ENCODE measurements around the gene CPA2. TPM values are rescaled to one million over a fixed set of nuclear protein-coding genes. Genes with fewer than 3 reads are reported as not detected.

Gene CPA2
- total and polyA plus RNA-seq, 3 donors from 2014 or later, result 1.1 to 2.4 (median 1.4) TPM

DNA sequence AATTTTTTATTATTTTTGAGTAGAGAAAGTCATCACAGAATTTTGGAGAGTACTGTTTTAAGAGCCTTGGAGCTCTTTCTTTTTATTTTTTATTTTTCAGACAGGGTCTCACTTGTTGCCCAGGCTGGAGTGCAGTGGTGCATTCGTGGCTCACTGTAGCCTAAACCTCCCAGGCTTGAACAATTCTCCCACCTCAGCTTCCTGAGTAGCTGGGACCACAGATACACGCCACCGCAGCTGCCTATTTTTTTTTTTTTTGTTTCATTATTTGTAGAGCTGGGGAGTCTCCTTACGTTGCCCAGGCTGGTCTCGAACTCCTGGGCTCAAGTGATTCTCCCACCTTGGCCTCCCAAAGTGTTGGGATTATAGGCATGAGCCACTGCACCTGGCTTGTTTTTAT, 36.9 kb downstream of the CPA2 start:
- no peak overlapping the region for H3K27ac ChIP-seq
- H3K27me3 ChIP-seq, result no peaks in the 10 kb centered on the region
- intact Hi-C loops (cut with DNase I; ENCODE audit: low total_unique reads), result no loop called here
- no peak overlapping the region for H3K4me3 ChIP-seq
- TF ChIP-seq, protein P1, sequence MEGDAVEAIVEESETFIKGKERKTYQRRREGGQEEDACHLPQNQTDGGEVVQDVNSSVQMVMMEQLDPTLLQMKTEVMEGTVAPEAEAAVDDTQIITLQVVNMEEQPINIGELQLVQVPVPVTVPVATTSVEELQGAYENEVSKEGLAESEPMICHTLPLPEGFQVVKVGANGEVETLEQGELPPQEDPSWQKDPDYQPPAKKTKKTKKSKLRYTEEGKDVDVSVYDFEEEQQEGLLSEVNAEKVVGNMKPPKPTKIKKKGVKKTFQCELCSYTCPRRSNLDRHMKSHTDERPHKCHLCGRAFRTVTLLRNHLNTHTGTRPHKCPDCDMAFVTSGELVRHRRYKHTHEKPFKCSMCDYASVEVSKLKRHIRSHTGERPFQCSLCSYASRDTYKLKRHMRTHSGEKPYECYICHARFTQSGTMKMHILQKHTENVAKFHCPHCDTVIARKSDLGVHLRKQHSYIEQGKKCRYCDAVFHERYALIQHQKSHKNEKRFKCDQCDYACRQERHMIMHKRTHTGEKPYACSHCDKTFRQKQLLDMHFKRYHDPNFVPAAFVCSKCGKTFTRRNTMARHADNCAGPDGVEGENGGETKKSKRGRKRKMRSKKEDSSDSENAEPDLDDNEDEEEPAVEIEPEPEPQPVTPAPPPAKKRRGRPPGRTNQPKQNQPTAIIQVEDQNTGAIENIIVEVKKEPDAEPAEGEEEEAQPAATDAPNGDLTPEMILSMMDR (IDR thresholded peaks at IDR 0.05), result no peak
- TF ChIP-seq POLR2A (IDR thresholded peaks at IDR 0.05), result no peak
- WGBS, 2 donors, result 74 to 86% methylated on average over 5 of the region's 5 CpGs
- H3K36me3 ChIP-seq (ENCODE audit: low read depth, missing control alignments), result no peaks in the 10 kb centered on the region
- H3K4me1 ChIP-seq, result no peaks in the 10 kb centered on the region
- no peaks in the 10 kb centered on the region for H3K9me3 ChIP-seq
- DNase-seq, result no peak

DNA sequence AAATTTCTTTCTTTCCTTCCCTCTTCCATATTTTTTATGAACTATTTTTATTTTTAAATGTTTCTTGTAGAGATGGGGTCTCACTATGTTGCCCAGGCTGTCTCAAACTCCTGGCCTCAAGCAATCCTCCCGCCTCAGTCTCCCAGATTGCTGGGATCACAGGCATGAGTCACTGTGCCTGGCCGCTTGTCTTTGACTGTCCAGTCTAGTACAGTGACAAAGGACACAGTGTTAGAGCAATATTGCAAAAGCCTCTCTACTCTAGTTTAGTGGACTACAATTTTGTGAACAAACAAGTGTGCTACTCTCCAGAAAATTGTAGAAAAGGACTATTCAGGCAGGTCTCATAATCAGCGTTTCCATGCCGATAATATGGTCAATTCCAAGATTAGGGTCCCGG, 37.3 kb downstream of the CPA2 start:
- Histone ChIP-seq H3K27ac (no peak overlapping the region), H3K36me3 (ENCODE audit: low read depth, missing control alignments) (no peaks in the 10 kb centered on the region), H3K27me3 (no peaks in the 10 kb centered on the region), H3K9me3 (no peaks in the 10 kb centered on the region), H3K4me3 (no peak overlapping the region), H3K4me1 (no peaks in the 10 kb centered on the region)
- WGBS, 2 donors, result 92 to 98% methylated on average over 5 of the region's 5 CpGs
- intact Hi-C loops (cut with DNase I; ENCODE audit: low total_unique reads), result no loop called here
- DNase-seq, result no peak
- TF ChIP-seq, protein P1 (IDR thresholded peaks at IDR 0.05), result no peak
- no peak for TF ChIP-seq POLR2A (IDR thresholded peaks at IDR 0.05)

DNA sequence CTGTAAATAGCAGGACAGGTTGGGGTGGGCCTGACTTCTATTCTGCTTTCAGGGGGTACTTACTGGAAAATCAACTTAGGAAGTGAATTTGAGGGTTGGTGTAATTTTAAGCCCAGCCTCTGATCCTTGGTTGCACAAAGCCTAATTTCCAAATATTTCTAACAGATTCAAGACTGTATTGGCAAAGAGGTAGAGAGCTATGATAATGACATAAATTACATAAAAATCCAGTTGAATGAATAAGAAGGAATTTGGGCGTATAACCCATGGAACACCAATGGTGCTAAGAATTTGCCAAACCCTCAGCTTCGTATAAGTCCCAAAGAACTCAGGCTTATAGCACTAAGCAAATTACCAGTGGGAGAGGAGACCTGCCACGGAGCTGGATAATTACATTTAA, 38.2 kb downstream of the CPA2 start:
- TF ChIP-seq POLR2A (IDR thresholded peaks at IDR 0.05), result no peak
- TF ChIP-seq, protein P1 (IDR thresholded peaks at IDR 0.05), result no peak
- intact Hi-C loops (cut with DNase I; ENCODE audit: low total_unique reads), result no loop called here
- Histone ChIP-seq H3K4me3 (no peak overlapping the region), H3K36me3 (ENCODE audit: low read depth, missing control alignments) (no peaks in the 10 kb centered on the region), H3K27ac (no peak overlapping the region), H3K27me3 (no peaks in the 10 kb centered on the region), H3K9me3 (no peaks in the 10 kb centered on the region), H3K4me1 (no peaks in the 10 kb centered on the region)
- 88 to 90% methylated on average over 3 of the region's 3 CpGs for WGBS, 2 donors
- no peak for DNase-seq

DNA sequence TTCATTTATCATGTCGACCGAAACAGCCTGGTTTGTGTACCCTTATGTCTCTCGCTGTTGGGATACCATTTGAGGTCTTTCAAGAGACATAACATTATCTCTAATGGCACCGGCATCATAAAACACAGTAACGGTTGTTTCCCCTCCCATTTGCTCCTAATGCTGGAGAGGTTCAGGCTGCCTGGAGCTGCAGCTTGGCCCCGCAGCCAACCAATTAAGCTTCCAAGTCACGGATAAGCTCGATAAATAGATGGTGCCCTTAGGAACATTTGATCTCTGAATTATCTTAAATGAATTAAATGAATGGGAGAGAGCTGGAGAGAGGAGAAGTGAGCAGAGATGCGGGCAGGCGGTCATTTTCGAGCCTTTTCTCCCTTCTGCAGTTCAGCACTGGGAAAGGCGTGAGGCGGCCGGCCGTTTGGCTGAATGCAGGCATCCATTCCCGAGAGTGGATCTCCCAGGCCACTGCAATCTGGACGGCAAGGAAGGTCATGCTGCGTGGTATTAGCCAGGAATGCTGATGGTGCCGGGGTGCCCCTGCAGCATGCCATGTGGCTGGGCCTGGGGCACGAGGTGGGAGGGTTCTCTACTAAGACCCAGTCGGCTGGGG, 38.9 kb downstream of the CPA2 start:
- no peak for TF ChIP-seq POLR2A (IDR thresholded peaks at IDR 0.05)
- TF ChIP-seq, protein P1 (IDR thresholded peaks at IDR 0.05), result no peak
- WGBS, 2 donors, result 71 to 76% methylated on average over 21 of the region's 21 CpGs
- no peaks in the 10 kb centered on the region for H3K9me3 ChIP-seq
- H3K4me1 ChIP-seq, result no peaks in the 10 kb centered on the region
- H3K27me3 ChIP-seq, result no peaks in the 10 kb centered on the region
- H3K27ac ChIP-seq, result no peak overlapping the region
- DNase-seq, result no peak
- intact Hi-C loops (cut with DNase I; ENCODE audit: low total_unique reads), result no loop called here
- no peak overlapping the region for H3K4me3 ChIP-seq
- no peaks in the 10 kb centered on the region for H3K36me3 ChIP-seq (ENCODE audit: low read depth, missing control alignments)

DNA sequence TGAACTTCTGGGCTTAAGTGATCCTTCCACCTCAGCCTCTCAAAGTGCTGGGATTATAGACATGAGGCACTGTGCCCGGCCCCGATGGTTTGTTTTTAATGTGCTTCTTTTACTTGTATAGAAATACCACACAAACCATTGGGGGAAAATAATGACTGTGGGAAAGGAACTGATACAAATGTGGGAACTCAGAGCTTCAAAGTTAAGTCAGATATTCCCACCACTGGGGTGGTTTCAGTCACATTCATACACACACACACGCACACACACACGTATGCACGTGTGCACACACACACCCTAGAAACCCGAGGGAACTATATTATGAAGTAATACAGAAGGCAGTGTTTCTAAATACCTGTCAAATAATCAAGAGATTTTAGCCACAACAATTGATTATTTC, 43.3 kb downstream of the CPA2 start:
- DNase-seq, result no peak
- H3K4me1 ChIP-seq, result no peaks in the 10 kb centered on the region
- no peak overlapping the region for H3K4me3 ChIP-seq
- intact Hi-C loops (cut with DNase I; ENCODE audit: low total_unique reads), result no loop called here
- H3K36me3 ChIP-seq (ENCODE audit: low read depth, missing control alignments), result no peaks in the 10 kb centered on the region
- H3K27ac ChIP-seq, result no peak overlapping the region
- TF ChIP-seq, protein P1 (IDR thresholded peaks at IDR 0.05), result no peak
- TF ChIP-seq POLR2A (IDR thresholded peaks at IDR 0.05), result no peak
- H3K9me3 ChIP-seq, result no peaks in the 10 kb centered on the region
- 83 to 93% methylated on average over 6 of the region's 6 CpGs for WGBS, 2 donors
- no peaks in the 10 kb centered on the region for H3K27me3 ChIP-seq
